HepG2 (cell line): ENCODE results near the gene SMTNL1. TPM values are rescaled to one million over a fixed set of nuclear protein-coding genes. Genes with fewer than 3 reads are reported as not detected.

ENCODE experiments used
- AKAP8 ChIP-seq: sonication (generic); formaldehyde crosslinking; IDR thresholded peaks from 2 replicates; pipeline ENCODE4 v1.5.1; 2020; ENCODE audit warnings: mild to moderate bottlenecking, missing genetic modification reagents
- CBX1 ChIP-seq: IDR thresholded peaks from one replicate; pipeline ENCODE4 v1.6.1; 2016; ENCODE audit warnings: antibody characterized with exemption, low read depth
- FUBP1 ChIP-seq: sonication (generic); formaldehyde crosslinking; IDR thresholded peaks from 2 replicates; pipeline ENCODE4 v1.5.1; 2020; ENCODE audit warnings: missing genetic modification reagents, mild to moderate bottlenecking, borderline replicate concordance
- HNRNPH1 ChIP-seq: fragments of 200-400 bp; formaldehyde crosslinking; optimal IDR thresholded peaks from 2 replicates; pipeline ENCODE3; 2017; ENCODE audit warnings: mild to moderate bottlenecking, low read depth, low read length
- IKZF5 ChIP-seq: IDR thresholded peaks from 2 replicates; pipeline ENCODE4 v1.6.1; 2018; ENCODE audit warnings: missing genetic modification reagents, mild to moderate bottlenecking, missing compliant biosample characterization
- KLF16 ChIP-seq, 2 experiments: sonication (generic) in 1 of 2; formaldehyde crosslinking in 1 of 2; IDR thresholded peaks; 2 replicates each; pipeline versions ENCODE4 v1.6.1 to v1.8.0; 2016 to 2023; ENCODE audit warnings: missing genetic modification reagents in 2 of 2, missing compliant biosample characterization in 1 of 2
- PLRG1 ChIP-seq: fragments of 450-650 bp; conservative IDR thresholded peaks from 2 replicates; pipeline ENCODE4 v1.6.1; 2016
- RBM39 ChIP-seq: fragments of 200-400 bp; formaldehyde crosslinking; IDR thresholded peaks from one replicate; pipeline ENCODE4 v1.6.1; 2018; ENCODE audit warnings: antibody characterized with exemption, mild to moderate bottlenecking, low read depth, low read length; ENCODE audit not compliant: poor library complexity, severe bottlenecking
- SOX5 ChIP-seq: IDR thresholded peaks from 2 replicates; pipeline ENCODE4 v1.6.1; 2016; ENCODE audit warnings: borderline replicate concordance
- SRSF9 ChIP-seq: fragments of 200-400 bp; formaldehyde crosslinking; IDR thresholded peaks from 2 replicates; pipeline ENCODE4 v1.6.1; 2018; ENCODE audit warnings: borderline replicate concordance, mild to moderate bottlenecking, low read depth, low read length; ENCODE audit not compliant: insufficient read depth, poor library complexity, severe bottlenecking
- ZFP82 ChIP-seq: sonication (generic); formaldehyde crosslinking; IDR thresholded peaks from 2 replicates; pipeline ENCODE4 v1.5.1; 2020; ENCODE audit warnings: mild to moderate bottlenecking, missing genetic modification reagents, borderline replicate concordance
- ZNF160 ChIP-seq: sonication (generic); formaldehyde crosslinking; IDR thresholded peaks from 2 replicates; pipeline ENCODE4 v1.8.0; 2022; ENCODE audit warnings: mild to moderate bottlenecking, inconsistent platforms, missing genetic modification reagents
- ZNF235 ChIP-seq: sonication (generic); formaldehyde crosslinking; IDR thresholded peaks from 2 replicates; pipeline ENCODE4 v1.8.1; 2023; ENCODE audit warnings: mild to moderate bottlenecking, missing genetic modification reagents, borderline replicate concordance
- ZNF367 ChIP-seq: sonication (generic); formaldehyde crosslinking; IDR thresholded peaks from 2 replicates; pipeline ENCODE4 v1.4.0; 2020; ENCODE audit warnings: missing genetic modification reagents, borderline replicate concordance
- ZNF639 ChIP-seq: conservative IDR thresholded peaks from 2 replicates; pipeline ENCODE4 v1.6.1; 2018; ENCODE audit warnings: missing genetic modification reagents
- ZNF775 ChIP-seq: sonication (generic); formaldehyde crosslinking; IDR thresholded peaks from 2 replicates; pipeline ENCODE4 v1.4.0; 2020; ENCODE audit warnings: missing genetic modification reagents, mild to moderate bottlenecking, moderate library complexity, borderline replicate concordance
- ZNF782 ChIP-seq: sonication (generic); formaldehyde crosslinking; IDR thresholded peaks from 2 replicates; pipeline ENCODE4 v1.4.0; 2020; ENCODE audit warnings: missing genetic modification reagents, mild to moderate bottlenecking, borderline replicate concordance
- polyA plus RNA-seq, 8 experiments: library from polyadenylated mRNA; depleted of rRNA in 3 of 8; stranded (reverse) in 7 of 8; unstranded in 1 of 8; fragments of >200 nt; fragmentation: Illumina TruSeq in 4 of 8; extraction: Trizol in 4 of 8; gene quantifications; 2 replicates each; pipeline versions ENCODE4 v1.2.1 to v1.2.3, GENCODE V29; 2011 to 2016; ENCODE audit warnings: low read depth in 4 of 8, missing spikeins in 1 of 8, mixed read lengths in 1 of 8; ENCODE audit not compliant: insufficient read depth in 1 of 8
- total RNA-seq, 5 experiments: library from RNA; depleted of rRNA; stranded (reverse); fragments of >200 nt; fragmentation: Illumina TruSeq; extraction: Trizol; gene quantifications; 2 replicates each; pipeline ENCODE4 v1.2.3, GENCODE V29; 2016; ENCODE audit warnings: low read depth in 1 of 5

Gene SMTNL1
- total and polyA plus RNA-seq, 2 of the 13 experiments (the other 11 are each of a cell fraction or from before 2014, with no cell fraction given), result 0.04 TPM; not detected in 1

GRCh38 chr11:57527056-57527631 is 10.3 kb upstream of the SMTNL1 start (continued):
- TF ChIP-seq ZNF160 (CRISPR knock-in tag), result no peak
- TF ChIP-seq ZFP82 (CRISPR knock-in tag), result no peak
- TF ChIP-seq KLF16 (CRISPR knock-in tag; IDR thresholded peaks at IDR 0.05), result peak in 1 of 2 experiments; percentile 35; a peak in 1 of 4 replicates
- TF ChIP-seq SRSF9, result no peak
- TF ChIP-seq PLRG1, result no peak
- TF ChIP-seq AKAP8 (CRISPR knock-in tag), result no peak
- TF ChIP-seq ZNF639 (CRISPR knock-in tag), result no peak
- 0 out of 2 replicates have a peak, but pooled peaks have one; percentile 18 for TF ChIP-seq FUBP1 (CRISPR knock-in tag)
- TF ChIP-seq CBX1, result no peak
- TF ChIP-seq HNRNPH1, result no peak
- TF ChIP-seq RBM39, result no peak
- TF ChIP-seq ZNF367, result no peak
- no peak for TF ChIP-seq ZNF235 (CRISPR knock-in tag)
- TF ChIP-seq IKZF5 (CRISPR knock-in tag), result no peak
- peak; percentile 37; the same call in 1 of the 2 replicates for TF ChIP-seq SOX5 (CRISPR knock-in tag)
- no peak for TF ChIP-seq ZNF782 (CRISPR knock-in tag)
- TF ChIP-seq ZNF775 (CRISPR knock-in tag), result no peak
